ENCODE measurements around the gene PRR16. TPM values are rescaled to one million over a fixed set of nuclear protein-coding genes. Genes with fewer than 3 reads are reported as not detected.

Gene PRR16
- total RNA-seq, 1 donor from 2014 or later: 0.25 TPM

GRCh38 chr5:120446068-120446492 lies 18.0 kb upstream of the PRR16 start:
- H3K9me3 Mint-ChIP-seq (ENCODE audit: unreplicated experiment): no peaks in the 10 kb centered on the region
- DNase-seq: no peak
- peaks cover 2% of the 10 kb centered on the region for H3K4me1 Mint-ChIP-seq (ENCODE audit: low read depth, unreplicated experiment)
- no peak overlapping the region for H3K27ac Mint-ChIP-seq (ENCODE audit: unreplicated experiment)
- TF ChIP-seq CTCF (IDR thresholded peaks at IDR 0.05; ENCODE audit: partially characterized antibody, unreplicated experiment): no peak
- H3K4me3 Mint-ChIP-seq (ENCODE audit: unreplicated experiment): no peak overlapping the region
- no peaks in the 10 kb centered on the region for H3K36me3 Mint-ChIP-seq (ENCODE audit: unreplicated experiment)
- no peaks in the 10 kb centered on the region for H3K27me3 Mint-ChIP-seq (ENCODE audit: unreplicated experiment)

GRCh38 chr5:120446901-120447300 lies 17.2 kb upstream of the PRR16 start:
- no peaks in the 10 kb centered on the region for H3K27me3 Mint-ChIP-seq (ENCODE audit: unreplicated experiment)
- no peak for TF ChIP-seq CTCF (IDR thresholded peaks at IDR 0.05; ENCODE audit: partially characterized antibody, unreplicated experiment)
- peaks cover 2% of the 10 kb centered on the region for H3K4me1 Mint-ChIP-seq (ENCODE audit: low read depth, unreplicated experiment)
- no peak overlapping the region for H3K4me3 Mint-ChIP-seq (ENCODE audit: unreplicated experiment)
- no peaks in the 10 kb centered on the region for H3K9me3 Mint-ChIP-seq (ENCODE audit: unreplicated experiment)
- no peak for DNase-seq
- no peaks in the 10 kb centered on the region for H3K36me3 Mint-ChIP-seq (ENCODE audit: unreplicated experiment)
- no peak overlapping the region for H3K27ac Mint-ChIP-seq (ENCODE audit: unreplicated experiment)

- DNase-seq: no peak
- Mint-ChIP-seq H3K9me3 (ENCODE audit: unreplicated experiment) (no peaks in the 10 kb centered on the region), H3K4me3 (ENCODE audit: unreplicated experiment) (no peak overlapping the region), H3K27me3 (ENCODE audit: unreplicated experiment) (no peaks in the 10 kb centered on the region), H3K36me3 (ENCODE audit: unreplicated experiment) (no peaks in the 10 kb centered on the region), H3K4me1 (ENCODE audit: low read depth, unreplicated experiment) (peaks cover 2% of the 10 kb centered on the region), H3K27ac (ENCODE audit: unreplicated experiment) (no peak overlapping the region)
- no peak for TF ChIP-seq CTCF (IDR thresholded peaks at IDR 0.05; ENCODE audit: partially characterized antibody, unreplicated experiment)
Observed at GRCh38 chr5:120447706-120448239, 16.3 kb upstream of the PRR16 start.

GRCh38 chr5:120449501-120449900 lies 14.6 kb upstream of the PRR16 start:
- no peak overlapping the region for H3K27ac Mint-ChIP-seq (ENCODE audit: unreplicated experiment)
- H3K36me3 Mint-ChIP-seq (ENCODE audit: unreplicated experiment): no peaks in the 10 kb centered on the region
- H3K4me1 Mint-ChIP-seq (ENCODE audit: low read depth, unreplicated experiment): peaks cover 4% of the 10 kb centered on the region
- no peak overlapping the region for H3K4me3 Mint-ChIP-seq (ENCODE audit: unreplicated experiment)
- no peaks in the 10 kb centered on the region for H3K27me3 Mint-ChIP-seq (ENCODE audit: unreplicated experiment)
- no peak for TF ChIP-seq CTCF (IDR thresholded peaks at IDR 0.05; ENCODE audit: partially characterized antibody, unreplicated experiment)
- no peaks in the 10 kb centered on the region for H3K9me3 Mint-ChIP-seq (ENCODE audit: unreplicated experiment)
- no peak for DNase-seq

GRCh38 chr5:120450910-120451309 lies 13.2 kb upstream of the PRR16 start:
- no peaks in the 10 kb centered on the region for H3K9me3 Mint-ChIP-seq (ENCODE audit: unreplicated experiment)
- no peak for TF ChIP-seq CTCF (IDR thresholded peaks at IDR 0.05; ENCODE audit: partially characterized antibody, unreplicated experiment)
- no peak for DNase-seq
- no peaks in the 10 kb centered on the region for H3K36me3 Mint-ChIP-seq (ENCODE audit: unreplicated experiment)
- peaks cover 4% of the 10 kb centered on the region for H3K4me1 Mint-ChIP-seq (ENCODE audit: low read depth, unreplicated experiment)
- no peak overlapping the region for H3K4me3 Mint-ChIP-seq (ENCODE audit: unreplicated experiment)
- no peaks in the 10 kb centered on the region for H3K27me3 Mint-ChIP-seq (ENCODE audit: unreplicated experiment)
- H3K27ac Mint-ChIP-seq (ENCODE audit: unreplicated experiment): no peak overlapping the region

Measured in glutamatergic neuron (in vitro differentiated cells).